Right atrium auricular region (tissue), 2 donors: ENCODE measurements around the gene SOX1. TPM values are rescaled to one million over a fixed set of nuclear protein-coding genes. Genes with fewer than 3 reads are reported as not detected.

ENCODE experiments used
- DNase-seq: peaks from one replicate; pipeline ENCODE4 v3.0.0-alpha.2; 2019; ENCODE audit warnings: low spot score
- H3K27ac ChIP-seq, 2 donors: fragments of 200-600 bp; sonication (generic); 1 replicate in 1 of 2; 2 replicates in 1 of 2; pipeline ENCODE4 v1.5.1; 2016 to 2019
- H3K27me3 ChIP-seq, 2 donors: fragments of 200-600 bp; sonication (generic); one replicate each; pipeline versions ENCODE4 v1.5.1 to v1.6.0; 2017 to 2019
- H3K36me3 ChIP-seq: fragments of 200-600 bp; sonication (generic); one replicate; pipeline ENCODE4 v1.5.1; 2016
- H3K4me1 ChIP-seq, 2 donors: fragments of 200-600 bp; sonication (generic); one replicate each; pipeline versions ENCODE4 v1.5.1 to v1.6.0; 2017 to 2019
- H3K4me3 ChIP-seq, 2 donors: fragments of 200-600 bp; sonication (generic); 1 replicate in 1 of 2; 2 replicates in 1 of 2; pipeline ENCODE4 v1.5.1; 2017 to 2019; ENCODE audit warnings: mild to moderate bottlenecking in 1 of 2, moderate library complexity in 1 of 2
- H3K9me3 ChIP-seq, 2 donors: fragments of 200-600 bp; sonication (generic); one replicate each; pipeline ENCODE4 v1.5.1; 2019
- CTCF ChIP-seq, 2 donors: fragments of 200-600 bp; sonication (generic); IDR thresholded peaks; one replicate each; pipeline ENCODE4 v1.5.1; 2019; ENCODE audit warnings: antibody characterized with exemption in 2 of 2
- total RNA-seq, 2 donors: library from RNA; depleted of rRNA; stranded (reverse); fragments of >200 nt; gene quantifications; one replicate each; pipeline ENCODE4 v1.1.0, GENCODE V29; 2016

Gene SOX1
- total RNA-seq, 2 donors from 2014 or later, result not detected

GRCh38 chr13:112098699-112099098, 31.8 kb downstream of the SOX1 start:
- Histone ChIP-seq H3K27ac (no peak overlapping the region), H3K36me3 (no peaks in the 10 kb centered on the region), H3K4me3 (no peak overlapping the region), H3K4me1 (no peaks in the 10 kb centered on the region), H3K9me3 (no peaks in the 10 kb centered on the region), H3K27me3 (peaks cover 0 to 8% of the 10 kb centered on the region in 2 donors)
- no peak for DNase-seq
- no peak for TF ChIP-seq CTCF (IDR thresholded peaks at IDR 0.05)

- H3K9me3 ChIP-seq, result no peaks in the 10 kb centered on the region
- peaks cover 0 to 25% of the 10 kb centered on the region in 2 donors for H3K4me1 ChIP-seq
- peaks cover 0 to 26% of the 10 kb centered on the region in 2 donors for H3K27me3 ChIP-seq
- DNase-seq, result peak; percentile 42
- TF ChIP-seq CTCF (IDR thresholded peaks at IDR 0.05), result no peak
- H3K4me3 ChIP-seq, result no peak overlapping the region
- no peak overlapping the region for H3K27ac ChIP-seq
- no peaks in the 10 kb centered on the region for H3K36me3 ChIP-seq
Observed at GRCh38 chr13:112101360-112101930, 34.5 kb downstream of the SOX1 start.

GRCh38 chr13:112102243-112102642, 35.3 kb downstream of the SOX1 start:
- Histone ChIP-seq H3K27me3 (peaks cover 0 to 26% of the 10 kb centered on the region in 2 donors), H3K27ac (no peak overlapping the region), H3K4me1 (peaks cover 0 to 26% of the 10 kb centered on the region in 2 donors), H3K4me3 (no peak overlapping the region), H3K9me3 (no peaks in the 10 kb centered on the region), H3K36me3 (no peaks in the 10 kb centered on the region)
- DNase-seq, result peak; percentile 5
- no peak for TF ChIP-seq CTCF (IDR thresholded peaks at IDR 0.05)

- no peak overlapping the region for H3K27ac ChIP-seq
- H3K27me3 ChIP-seq, result peaks cover 0 to 26% of the 10 kb centered on the region in 2 donors
- no peak overlapping the region for H3K4me3 ChIP-seq
- no peaks in the 10 kb centered on the region for H3K9me3 ChIP-seq
- TF ChIP-seq CTCF (IDR thresholded peaks at IDR 0.05), result no peak
- no peak for DNase-seq
- no peaks in the 10 kb centered on the region for H3K36me3 ChIP-seq
- H3K4me1 ChIP-seq, result peaks cover 0 to 26% of the 10 kb centered on the region in 2 donors
Observed at GRCh38 chr13:112103260-112103838, 36.4 kb downstream of the SOX1 start.

- no peak for TF ChIP-seq CTCF (IDR thresholded peaks at IDR 0.05)
Observed at GRCh38 chr13:112103961-112104880, 37.3 kb downstream of the SOX1 start.

More at GRCh38 chr13:112103961-112104880, 37.3 kb downstream of the SOX1 start:
- Histone ChIP-seq H3K27me3 (peaks cover 0 to 26% of the 10 kb centered on the region in 2 donors), H3K27ac (no peak overlapping the region), H3K4me1 (peaks cover 0 to 26% of the 10 kb centered on the region in 2 donors), H3K4me3 (no peak overlapping the region), H3K9me3 (no peaks in the 10 kb centered on the region), H3K36me3 (no peaks in the 10 kb centered on the region)
- DNase-seq, result peak; percentile 26
